K562 (cell line): ENCODE results near the gene FADS1. TPM values are rescaled to one million over a fixed set of nuclear protein-coding genes. Genes with fewer than 3 reads are reported as not detected.

Source experiments
- CREM ChIP-seq: IDR thresholded peaks from 2 replicates; pipeline ENCODE4 v1.6.1; 2014; ENCODE audit warnings: antibody characterized with exemption, low read depth
- RFX1 ChIP-seq: fragments of 450-650 bp; IDR thresholded peaks from 2 replicates; pipeline ENCODE4 v1.6.1; 2016; ENCODE audit warnings: mild to moderate bottlenecking, moderate library complexity
- ZNF124 ChIP-seq: sonication (generic); formaldehyde crosslinking; IDR thresholded peaks from 2 replicates; pipeline ENCODE4 v1.8.1; 2022; ENCODE audit warnings: missing genetic modification reagents
- ZNF695 ChIP-seq: fragments of 450-650 bp; formaldehyde crosslinking; IDR thresholded peaks from 2 replicates; pipeline ENCODE4 v1.4.0; 2020; ENCODE audit warnings: mild to moderate bottlenecking, moderate library complexity
- ZNF707 ChIP-seq: fragments of 250-450 bp; sonication (Bioruptor Pico); conservative IDR thresholded peaks from 2 replicates; pipeline ENCODE4 v1.8.0; 2022; ENCODE audit warnings: inconsistent platforms, mild to moderate bottlenecking, moderate library complexity
- polyA plus RNA-seq, 8 experiments: library from polyadenylated mRNA; depleted of rRNA in 4 of 8; stranded (reverse) in 5 of 8; unstranded in 3 of 8; fragments of >200 nt; fragmentation: Nextera tagmentation in 2 of 8; fragmentation: Illumina TruSeq in 1 of 8; extraction: Ambion mirVana in 2 of 8; extraction: Trizol in 1 of 8; gene quantifications; 2 replicates each; pipeline versions ENCODE4 v1.2.1 to v1.2.3, GENCODE V29; 2011 to 2014; ENCODE audit warnings: inconsistent platforms in 1 of 8, missing spikeins in 1 of 8
- total RNA-seq, 7 experiments: library from RNA; depleted of rRNA in 6 of 7; stranded (reverse); fragments of >200 nt in 6 of 7; fragmentation: Illumina TruSeq in 2 of 7; extraction: Trizol in 2 of 7; gene quantifications; 2 replicates each; pipeline versions ENCODE4 v1.2.1 to v1.2.3, GENCODE V29; 2011 to 2021; ENCODE audit warnings: low replicate concordance in 1 of 7
- TF ChIP-seq, protein P1 (sequence below): fragments of 450-650 bp; IDR thresholded peaks from 2 replicates; pipeline ENCODE4 v1.6.1; 2016; ENCODE audit warnings: mild to moderate bottlenecking, moderate library complexity
- TF ChIP-seq, protein P2 (sequence below): fragments of 450-650 bp; IDR thresholded peaks from 2 replicates; pipeline ENCODE4 v1.6.1; 2018; ENCODE audit warnings: mild to moderate bottlenecking, low read depth; ENCODE audit not compliant: partially characterized antibody
- TF ChIP-seq, protein P3 (sequence below): fragments of 250-450 bp; sonication (Bioruptor Pico); IDR thresholded peaks from 2 replicates; pipeline ENCODE4 v1.6.1; 2021; ENCODE audit warnings: mild to moderate bottlenecking
- TF ChIP-seq, protein P4 (sequence below): sonication (generic); formaldehyde crosslinking; IDR thresholded peaks from 2 replicates; pipeline ENCODE4 v1.8.1; 2023; ENCODE audit warnings: mild to moderate bottlenecking, missing genetic modification reagents, moderate library complexity
- TF ChIP-seq, protein P5 (sequence below): sonication (generic); formaldehyde crosslinking; IDR thresholded peaks from 2 replicates; pipeline ENCODE4 v1.8.1; 2022; ENCODE audit warnings: missing genetic modification reagents

Gene FADS1
- total and polyA plus RNA-seq, 9 of the 15 experiments (the other 6 are each of a cell fraction or from before 2014, with no cell fraction given) = 110 to 864 (median 364) TPM

DNA sequence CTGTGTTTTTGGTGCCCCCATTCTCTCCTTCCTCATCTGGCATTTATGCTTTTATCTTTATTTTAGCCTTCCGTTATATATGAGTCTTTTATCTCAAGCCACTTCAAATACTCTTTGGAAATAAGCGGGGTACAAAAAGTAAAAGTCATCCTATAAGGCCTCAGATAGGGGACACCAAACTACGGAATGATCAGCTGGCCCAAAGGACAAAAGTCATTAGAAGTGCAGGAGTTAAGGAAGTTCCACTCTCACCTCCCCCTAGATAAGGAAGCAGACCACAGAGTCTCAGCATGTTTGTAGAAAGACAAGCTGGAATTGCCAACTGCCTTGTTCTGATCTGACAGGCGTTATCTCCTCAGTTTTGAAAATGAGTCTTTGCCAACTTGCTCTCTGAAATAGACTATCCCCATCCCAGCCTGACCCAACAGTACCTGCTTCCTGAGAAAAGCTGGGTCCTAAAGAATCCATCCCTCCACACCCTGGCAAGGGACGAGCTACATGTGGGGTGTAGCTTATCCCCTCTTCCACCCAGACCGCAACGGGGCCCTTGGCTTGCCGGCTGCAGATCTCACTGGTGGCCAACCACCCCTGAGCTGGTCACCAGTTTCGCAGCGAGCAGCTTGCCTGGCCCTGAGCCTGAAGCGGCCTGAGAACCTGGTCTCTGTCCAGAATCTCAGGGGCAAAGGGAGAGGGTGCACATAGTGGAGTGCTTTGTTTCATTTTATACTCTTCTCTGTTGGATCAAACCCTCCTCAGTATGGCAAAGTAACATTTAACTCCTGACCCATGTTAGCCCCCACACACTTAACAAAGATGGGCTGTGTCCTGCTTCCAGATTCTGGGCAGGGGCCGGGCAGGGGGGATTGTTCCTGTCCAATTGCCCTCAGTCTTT lies 25.1 kb upstream of the FADS1 start (continued):
- TF ChIP-seq, protein P1, sequence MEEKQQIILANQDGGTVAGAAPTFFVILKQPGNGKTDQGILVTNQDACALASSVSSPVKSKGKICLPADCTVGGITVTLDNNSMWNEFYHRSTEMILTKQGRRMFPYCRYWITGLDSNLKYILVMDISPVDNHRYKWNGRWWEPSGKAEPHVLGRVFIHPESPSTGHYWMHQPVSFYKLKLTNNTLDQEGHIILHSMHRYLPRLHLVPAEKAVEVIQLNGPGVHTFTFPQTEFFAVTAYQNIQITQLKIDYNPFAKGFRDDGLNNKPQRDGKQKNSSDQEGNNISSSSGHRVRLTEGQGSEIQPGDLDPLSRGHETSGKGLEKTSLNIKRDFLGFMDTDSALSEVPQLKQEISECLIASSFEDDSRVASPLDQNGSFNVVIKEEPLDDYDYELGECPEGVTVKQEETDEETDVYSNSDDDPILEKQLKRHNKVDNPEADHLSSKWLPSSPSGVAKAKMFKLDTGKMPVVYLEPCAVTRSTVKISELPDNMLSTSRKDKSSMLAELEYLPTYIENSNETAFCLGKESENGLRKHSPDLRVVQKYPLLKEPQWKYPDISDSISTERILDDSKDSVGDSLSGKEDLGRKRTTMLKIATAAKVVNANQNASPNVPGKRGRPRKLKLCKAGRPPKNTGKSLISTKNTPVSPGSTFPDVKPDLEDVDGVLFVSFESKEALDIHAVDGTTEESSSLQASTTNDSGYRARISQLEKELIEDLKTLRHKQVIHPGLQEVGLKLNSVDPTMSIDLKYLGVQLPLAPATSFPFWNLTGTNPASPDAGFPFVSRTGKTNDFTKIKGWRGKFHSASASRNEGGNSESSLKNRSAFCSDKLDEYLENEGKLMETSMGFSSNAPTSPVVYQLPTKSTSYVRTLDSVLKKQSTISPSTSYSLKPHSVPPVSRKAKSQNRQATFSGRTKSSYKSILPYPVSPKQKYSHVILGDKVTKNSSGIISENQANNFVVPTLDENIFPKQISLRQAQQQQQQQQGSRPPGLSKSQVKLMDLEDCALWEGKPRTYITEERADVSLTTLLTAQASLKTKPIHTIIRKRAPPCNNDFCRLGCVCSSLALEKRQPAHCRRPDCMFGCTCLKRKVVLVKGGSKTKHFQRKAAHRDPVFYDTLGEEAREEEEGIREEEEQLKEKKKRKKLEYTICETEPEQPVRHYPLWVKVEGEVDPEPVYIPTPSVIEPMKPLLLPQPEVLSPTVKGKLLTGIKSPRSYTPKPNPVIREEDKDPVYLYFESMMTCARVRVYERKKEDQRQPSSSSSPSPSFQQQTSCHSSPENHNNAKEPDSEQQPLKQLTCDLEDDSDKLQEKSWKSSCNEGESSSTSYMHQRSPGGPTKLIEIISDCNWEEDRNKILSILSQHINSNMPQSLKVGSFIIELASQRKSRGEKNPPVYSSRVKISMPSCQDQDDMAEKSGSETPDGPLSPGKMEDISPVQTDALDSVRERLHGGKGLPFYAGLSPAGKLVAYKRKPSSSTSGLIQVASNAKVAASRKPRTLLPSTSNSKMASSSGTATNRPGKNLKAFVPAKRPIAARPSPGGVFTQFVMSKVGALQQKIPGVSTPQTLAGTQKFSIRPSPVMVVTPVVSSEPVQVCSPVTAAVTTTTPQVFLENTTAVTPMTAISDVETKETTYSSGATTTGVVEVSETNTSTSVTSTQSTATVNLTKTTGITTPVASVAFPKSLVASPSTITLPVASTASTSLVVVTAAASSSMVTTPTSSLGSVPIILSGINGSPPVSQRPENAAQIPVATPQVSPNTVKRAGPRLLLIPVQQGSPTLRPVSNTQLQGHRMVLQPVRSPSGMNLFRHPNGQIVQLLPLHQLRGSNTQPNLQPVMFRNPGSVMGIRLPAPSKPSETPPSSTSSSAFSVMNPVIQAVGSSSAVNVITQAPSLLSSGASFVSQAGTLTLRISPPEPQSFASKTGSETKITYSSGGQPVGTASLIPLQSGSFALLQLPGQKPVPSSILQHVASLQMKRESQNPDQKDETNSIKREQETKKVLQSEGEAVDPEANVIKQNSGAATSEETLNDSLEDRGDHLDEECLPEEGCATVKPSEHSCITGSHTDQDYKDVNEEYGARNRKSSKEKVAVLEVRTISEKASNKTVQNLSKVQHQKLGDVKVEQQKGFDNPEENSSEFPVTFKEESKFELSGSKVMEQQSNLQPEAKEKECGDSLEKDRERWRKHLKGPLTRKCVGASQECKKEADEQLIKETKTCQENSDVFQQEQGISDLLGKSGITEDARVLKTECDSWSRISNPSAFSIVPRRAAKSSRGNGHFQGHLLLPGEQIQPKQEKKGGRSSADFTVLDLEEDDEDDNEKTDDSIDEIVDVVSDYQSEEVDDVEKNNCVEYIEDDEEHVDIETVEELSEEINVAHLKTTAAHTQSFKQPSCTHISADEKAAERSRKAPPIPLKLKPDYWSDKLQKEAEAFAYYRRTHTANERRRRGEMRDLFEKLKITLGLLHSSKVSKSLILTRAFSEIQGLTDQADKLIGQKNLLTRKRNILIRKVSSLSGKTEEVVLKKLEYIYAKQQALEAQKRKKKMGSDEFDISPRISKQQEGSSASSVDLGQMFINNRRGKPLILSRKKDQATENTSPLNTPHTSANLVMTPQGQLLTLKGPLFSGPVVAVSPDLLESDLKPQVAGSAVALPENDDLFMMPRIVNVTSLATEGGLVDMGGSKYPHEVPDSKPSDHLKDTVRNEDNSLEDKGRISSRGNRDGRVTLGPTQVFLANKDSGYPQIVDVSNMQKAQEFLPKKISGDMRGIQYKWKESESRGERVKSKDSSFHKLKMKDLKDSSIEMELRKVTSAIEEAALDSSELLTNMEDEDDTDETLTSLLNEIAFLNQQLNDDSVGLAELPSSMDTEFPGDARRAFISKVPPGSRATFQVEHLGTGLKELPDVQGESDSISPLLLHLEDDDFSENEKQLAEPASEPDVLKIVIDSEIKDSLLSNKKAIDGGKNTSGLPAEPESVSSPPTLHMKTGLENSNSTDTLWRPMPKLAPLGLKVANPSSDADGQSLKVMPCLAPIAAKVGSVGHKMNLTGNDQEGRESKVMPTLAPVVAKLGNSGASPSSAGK = no peak; the same call in 1 of the 2 replicates
- no peak for TF ChIP-seq ZNF695 (CRISPR knock-in tag)
- TF ChIP-seq, protein P2, sequence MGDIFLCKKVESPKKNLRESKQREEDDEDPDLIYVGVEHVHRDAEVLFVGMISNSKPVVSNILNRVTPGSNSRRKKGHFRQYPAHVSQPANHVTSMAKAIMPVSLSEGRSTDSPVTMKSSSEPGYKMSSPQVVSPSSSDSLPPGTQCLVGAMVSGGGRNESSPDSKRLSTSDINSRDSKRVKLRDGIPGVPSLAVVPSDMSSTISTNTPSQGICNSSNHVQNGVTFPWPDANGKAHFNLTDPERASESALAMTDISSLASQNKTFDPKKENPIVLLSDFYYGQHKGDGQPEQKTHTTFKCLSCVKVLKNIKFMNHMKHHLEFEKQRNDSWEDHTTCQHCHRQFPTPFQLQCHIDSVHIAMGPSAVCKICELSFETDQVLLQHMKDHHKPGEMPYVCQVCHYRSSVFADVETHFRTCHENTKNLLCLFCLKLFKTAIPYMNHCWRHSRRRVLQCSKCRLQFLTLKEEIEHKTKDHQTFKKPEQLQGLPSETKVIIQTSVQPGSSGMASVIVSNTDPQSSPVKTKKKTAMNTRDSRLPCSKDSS = no peak
- no peak for TF ChIP-seq ZNF707 (CRISPR knock-in tag)
- TF ChIP-seq ZNF124 (CRISPR knock-in tag) = no peak
- TF ChIP-seq RFX1 = no peak
- TF ChIP-seq, protein P3, sequence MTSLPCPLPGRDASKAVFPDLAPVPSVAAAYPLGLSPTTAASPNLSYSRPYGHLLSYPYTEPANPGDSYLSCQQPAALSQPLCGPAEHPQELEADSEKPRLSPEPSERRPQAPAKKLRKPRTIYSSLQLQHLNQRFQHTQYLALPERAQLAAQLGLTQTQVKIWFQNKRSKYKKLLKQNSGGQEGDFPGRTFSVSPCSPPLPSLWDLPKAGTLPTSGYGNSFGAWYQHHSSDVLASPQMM (CRISPR knock-in tag) = no peak
- peak; percentile 75 for TF ChIP-seq CREM
- TF ChIP-seq, protein P4, sequence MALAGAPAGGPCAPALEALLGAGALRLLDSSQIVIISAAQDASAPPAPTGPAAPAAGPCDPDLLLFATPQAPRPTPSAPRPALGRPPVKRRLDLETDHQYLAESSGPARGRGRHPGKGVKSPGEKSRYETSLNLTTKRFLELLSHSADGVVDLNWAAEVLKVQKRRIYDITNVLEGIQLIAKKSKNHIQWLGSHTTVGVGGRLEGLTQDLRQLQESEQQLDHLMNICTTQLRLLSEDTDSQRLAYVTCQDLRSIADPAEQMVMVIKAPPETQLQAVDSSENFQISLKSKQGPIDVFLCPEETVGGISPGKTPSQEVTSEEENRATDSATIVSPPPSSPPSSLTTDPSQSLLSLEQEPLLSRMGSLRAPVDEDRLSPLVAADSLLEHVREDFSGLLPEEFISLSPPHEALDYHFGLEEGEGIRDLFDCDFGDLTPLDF (CRISPR knock-in tag) = no peak
- TF ChIP-seq, protein P5, sequence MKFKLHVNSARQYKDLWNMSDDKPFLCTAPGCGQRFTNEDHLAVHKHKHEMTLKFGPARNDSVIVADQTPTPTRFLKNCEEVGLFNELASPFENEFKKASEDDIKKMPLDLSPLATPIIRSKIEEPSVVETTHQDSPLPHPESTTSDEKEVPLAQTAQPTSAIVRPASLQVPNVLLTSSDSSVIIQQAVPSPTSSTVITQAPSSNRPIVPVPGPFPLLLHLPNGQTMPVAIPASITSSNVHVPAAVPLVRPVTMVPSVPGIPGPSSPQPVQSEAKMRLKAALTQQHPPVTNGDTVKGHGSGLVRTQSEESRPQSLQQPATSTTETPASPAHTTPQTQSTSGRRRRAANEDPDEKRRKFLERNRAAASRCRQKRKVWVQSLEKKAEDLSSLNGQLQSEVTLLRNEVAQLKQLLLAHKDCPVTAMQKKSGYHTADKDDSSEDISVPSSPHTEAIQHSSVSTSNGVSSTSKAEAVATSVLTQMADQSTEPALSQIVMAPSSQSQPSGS (CRISPR knock-in tag) = no peak
